Measurements from ENCODE around the gene USP17L21. TPM values are rescaled to one million over a fixed set of nuclear protein-coding genes. Genes with fewer than 3 reads are reported as not detected.
"Not testable (repeated sequence)": the region's sequence is repeated elsewhere in the genome, so short reads cannot be mapped to it uniquely, and the experiment has no call there.

The USP17L21 gene, protein sequence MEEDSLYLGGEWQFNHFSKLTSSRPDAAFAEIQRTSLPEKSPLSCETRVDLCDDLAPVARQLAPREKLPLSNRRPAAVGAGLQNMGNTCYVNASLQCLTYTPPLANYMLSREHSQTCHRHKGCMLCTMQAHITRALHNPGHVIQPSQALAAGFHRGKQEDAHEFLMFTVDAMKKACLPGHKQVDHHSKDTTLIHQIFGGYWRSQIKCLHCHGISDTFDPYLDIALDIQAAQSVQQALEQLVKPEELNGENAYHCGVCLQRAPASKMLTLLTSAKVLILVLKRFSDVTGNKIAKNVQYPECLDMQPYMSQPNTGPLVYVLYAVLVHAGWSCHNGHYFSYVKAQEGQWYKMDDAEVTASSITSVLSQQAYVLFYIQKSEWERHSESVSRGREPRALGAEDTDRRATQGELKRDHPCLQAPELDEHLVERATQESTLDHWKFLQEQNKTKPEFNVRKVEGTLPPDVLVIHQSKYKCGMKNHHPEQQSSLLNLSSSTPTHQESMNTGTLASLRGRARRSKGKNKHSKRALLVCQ
- polyA plus RNA-seq (ENCODE audit: insufficient read length in 10 of 10), result not detected
- long read RNA-seq, donor 1, result 0 reads
- long read RNA-seq, donor 2, result 0 reads
- long read RNA-seq, donor 3, result 0 reads
- long read RNA-seq, donor 4, result 0 reads
- long read RNA-seq, donor 5, result 0 reads
- long read RNA-seq, donor 6, result 0 reads
- long read RNA-seq, donor 7, result 0 reads
- long read RNA-seq, donor 8, result 0 reads
- long read RNA-seq, donor 9, result 0 reads

DNA sequence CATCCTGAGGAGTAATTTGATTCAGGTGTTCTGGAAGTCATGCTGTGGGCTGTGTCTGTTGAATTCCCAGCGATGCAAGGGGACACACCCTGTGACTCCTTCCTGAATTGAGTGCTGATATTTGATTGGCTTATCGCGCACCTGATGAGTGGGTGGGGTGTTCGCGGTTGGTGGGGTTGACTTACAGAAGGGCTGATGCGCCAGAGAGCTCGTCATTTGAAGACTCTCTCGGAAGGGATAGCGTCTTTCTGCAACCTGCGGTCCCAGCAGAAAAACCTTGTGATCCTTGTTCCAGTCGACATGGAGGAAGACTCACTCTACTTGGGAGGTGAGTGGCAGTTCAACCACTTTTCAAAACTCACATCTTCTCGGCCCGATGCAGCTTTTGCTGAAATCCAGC lies at the start of gene USP17L21:
Gene USP17L21, plus strand, starts transcription at position 301 of the 400 bp plus-strand sequence. Its CDS starts 0 bp downstream, at position 301.
- not testable (repeated sequence) for DNase-seq

DNA sequence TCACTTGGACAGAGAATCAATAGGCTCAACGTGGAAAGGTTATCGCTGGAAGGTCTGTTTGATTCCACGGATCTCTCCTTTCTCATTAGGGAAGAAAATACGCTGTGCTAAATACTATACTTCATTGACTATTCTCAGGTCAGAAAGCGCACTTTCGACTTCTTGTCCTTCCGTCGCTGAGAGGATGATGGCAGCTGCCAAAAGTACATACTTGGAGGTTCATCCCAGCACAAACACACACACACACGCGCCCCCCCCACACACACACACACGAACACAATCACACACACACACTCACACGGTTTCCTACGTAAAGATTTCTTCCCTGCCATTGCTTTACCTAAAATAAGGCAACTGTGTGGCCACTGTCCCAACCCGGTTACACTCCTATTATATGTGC lies 48.0 kb upstream of the USP17L21 start:
- DNase-seq, result not testable (repeated sequence)

DNA sequence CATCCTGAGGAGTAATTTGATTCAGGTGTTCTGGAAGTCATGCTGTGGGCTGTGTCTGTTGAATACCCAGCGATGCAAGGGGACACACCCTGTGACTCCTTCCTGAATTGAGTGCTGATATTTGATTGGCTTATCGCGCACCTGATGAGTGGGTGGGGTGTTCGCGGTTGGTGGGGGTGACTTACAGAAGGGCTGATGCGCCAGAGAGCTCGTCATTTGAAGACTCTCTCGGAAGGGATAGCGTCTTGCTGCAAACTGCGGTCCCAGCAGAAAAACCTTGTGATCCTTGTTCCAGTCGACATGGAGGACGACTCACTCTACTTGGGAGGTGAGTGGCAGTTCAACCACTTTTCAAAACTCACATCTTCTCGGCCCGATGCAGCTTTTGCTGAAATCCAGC lies 47.6 kb upstream of the USP17L21 start, which contains the start of gene USP17L11:
Gene USP17L11, plus strand, starts transcription at position 301 of the 400 bp plus-strand sequence. Its CDS starts 0 bp downstream, at position 301.
- not testable (repeated sequence) for DNase-seq

DNA sequence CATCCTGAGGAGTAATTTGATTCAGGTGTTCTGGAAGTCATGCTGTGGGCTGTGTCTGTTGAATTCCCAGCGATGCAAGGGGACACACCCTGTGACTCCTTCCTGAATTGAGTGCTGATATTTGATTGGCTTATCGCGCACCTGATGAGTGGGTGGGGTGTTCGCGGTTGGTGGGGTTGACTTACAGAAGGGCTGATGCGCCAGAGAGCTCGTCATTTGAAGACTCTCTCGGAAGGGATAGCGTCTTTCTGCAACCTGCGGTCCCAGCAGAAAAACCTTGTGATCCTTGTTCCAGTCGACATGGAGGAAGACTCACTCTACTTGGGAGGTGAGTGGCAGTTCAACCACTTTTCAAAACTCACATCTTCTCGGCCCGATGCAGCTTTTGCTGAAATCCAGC lies 42.8 kb upstream of the USP17L21 start, which contains the start of gene USP17L12:
Gene USP17L12, plus strand, starts transcription at position 301 of the 400 bp plus-strand sequence. Its CDS starts 0 bp downstream, at position 301.
- DNase-seq, result not testable (repeated sequence)

DNA sequence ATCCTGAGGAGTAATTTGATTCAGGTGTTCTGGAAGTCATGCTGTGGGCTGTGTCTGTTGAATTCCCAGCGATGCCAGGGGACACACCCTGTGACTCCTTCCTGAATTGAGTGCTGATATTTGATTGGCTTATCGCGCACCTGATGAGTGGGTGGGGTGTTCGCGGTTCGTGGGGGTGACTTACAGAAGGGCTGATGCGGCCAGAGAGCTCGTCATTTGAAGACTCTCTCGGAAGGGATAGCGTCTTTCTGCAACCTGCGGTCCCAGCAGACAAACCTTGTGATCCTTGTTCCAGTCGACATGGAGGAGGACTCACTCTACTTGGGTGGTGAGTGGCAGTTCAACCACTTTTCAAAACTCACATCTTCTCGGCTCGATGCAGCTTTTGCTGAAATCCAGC lies 38.1 kb upstream of the USP17L21 start, which contains the start of gene USP17L13:
Gene USP17L13, plus strand, starts transcription at position 301 of the 400 bp plus-strand sequence. Its CDS starts 0 bp downstream, at position 301.
- not testable (repeated sequence) for DNase-seq

DNA sequence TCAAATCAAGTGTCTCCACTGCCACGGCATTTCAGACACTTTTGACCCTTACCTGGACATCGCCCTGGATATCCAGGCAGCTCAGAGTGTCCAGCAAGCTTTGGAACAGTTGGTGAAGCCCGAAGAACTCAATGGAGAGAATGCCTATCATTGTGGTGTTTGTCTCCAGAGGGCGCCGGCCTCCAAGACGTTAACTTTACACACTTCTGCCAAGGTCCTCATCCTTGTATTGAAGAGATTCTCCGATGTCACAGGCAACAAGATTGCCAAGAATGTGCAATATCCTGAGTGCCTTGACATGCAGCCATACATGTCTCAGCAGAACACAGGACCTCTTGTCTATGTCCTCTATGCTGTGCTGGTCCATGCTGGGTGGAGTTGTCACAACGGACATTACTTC lies 32.4 kb upstream of the USP17L21 start:
- not testable (repeated sequence) for DNase-seq

DNA sequence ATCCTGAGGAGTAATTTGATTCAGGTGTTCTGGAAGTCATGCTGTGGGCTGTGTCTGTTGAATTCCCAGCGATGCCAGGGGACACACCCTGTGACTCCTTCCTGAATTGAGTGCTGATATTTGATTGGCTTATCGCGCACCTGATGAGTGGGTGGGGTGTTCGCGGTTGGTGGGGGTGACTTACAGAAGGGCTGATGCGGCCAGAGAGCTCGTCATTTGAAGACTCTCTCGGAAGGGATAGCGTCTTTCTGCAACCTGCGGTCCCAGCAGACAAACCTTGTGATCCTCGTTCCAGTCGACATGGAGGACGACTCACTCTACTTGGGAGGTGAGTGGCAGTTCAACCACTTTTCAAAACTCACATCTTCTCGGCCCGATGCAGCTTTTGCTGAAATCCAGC lies 28.6 kb upstream of the USP17L21 start, which contains the start of gene USP17L15:
Gene USP17L15, plus strand, starts transcription at position 301 of the 400 bp plus-strand sequence. Its CDS starts 0 bp downstream, at position 301.
- not testable (repeated sequence) for DNase-seq

DNA sequence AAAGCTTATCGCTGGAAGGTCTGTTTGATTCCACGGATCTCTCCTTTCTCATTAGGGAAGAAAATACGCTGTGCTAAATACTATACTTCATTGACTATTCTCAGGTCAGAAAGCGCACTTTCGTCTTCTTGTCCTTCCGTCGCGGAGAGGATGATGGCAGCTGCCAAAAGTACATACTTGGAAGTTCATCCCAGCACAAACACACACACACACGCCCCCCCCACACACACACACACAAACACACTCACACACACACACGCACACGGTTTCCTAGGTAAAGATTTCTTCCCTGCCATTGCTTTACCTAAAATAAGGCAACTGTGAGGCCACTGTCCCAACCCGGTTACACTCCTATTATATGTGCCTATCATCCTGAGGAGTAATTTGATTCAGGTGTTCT lies 24.2 kb upstream of the USP17L21 start:
- DNase-seq, result not testable (repeated sequence)

DNA sequence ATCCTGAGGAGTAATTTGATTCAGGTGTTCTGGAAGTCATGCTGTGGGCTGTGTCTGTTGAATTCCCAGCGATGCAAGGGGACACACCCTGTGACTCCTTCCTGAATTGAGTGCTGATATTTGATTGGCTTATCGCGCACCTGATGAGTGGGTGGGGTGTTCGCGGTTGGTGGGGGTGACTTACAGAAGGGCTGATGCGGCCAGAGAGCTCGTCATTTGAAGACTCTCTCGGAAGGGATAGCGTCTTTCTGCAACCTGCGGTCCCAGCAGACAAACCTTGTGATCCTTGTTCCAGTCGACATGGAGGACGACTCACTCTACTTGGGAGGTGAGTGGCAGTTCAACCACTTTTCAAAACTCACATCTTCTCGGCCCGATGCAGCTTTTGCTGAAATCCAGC lies 19.1 kb upstream of the USP17L21 start, which contains the start of gene USP17L17:
Gene USP17L17, plus strand, starts transcription at position 301 of the 400 bp plus-strand sequence. Its CDS starts 0 bp downstream, at position 301.
- DNase-seq, result not testable (repeated sequence)

DNA sequence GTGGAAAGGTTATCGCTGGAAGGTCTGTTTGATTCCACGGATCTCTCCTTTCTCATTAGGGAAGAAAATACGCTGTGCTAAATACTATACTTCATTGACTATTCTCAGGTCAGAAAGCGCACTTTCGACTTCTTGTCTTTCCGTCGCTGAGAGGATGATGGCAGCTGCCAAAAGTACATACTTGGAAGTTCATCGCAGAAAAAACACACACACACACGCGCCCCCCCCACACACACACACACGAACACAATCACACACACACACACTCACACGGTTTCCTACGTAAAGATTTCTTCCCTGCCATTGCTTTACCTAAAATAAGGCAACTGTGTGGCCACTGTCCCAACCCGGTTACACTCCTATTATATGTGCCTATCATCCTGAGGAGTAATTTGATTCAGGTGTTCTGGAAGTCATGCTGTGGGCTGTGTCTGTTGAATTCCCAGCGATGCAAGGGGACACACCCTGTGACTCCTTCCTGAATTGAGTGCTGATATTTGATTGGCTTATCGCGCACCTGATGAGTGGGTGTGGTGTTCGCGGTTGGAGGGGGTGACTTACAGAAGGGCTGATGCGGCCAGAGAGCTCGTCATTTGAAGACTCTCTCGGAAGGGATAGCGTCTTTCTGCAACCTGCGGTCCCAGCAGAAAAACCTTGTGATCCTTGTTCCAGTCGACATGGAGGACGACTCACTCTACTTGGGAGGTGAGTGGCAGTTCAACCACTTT lies 14.6 kb upstream of the USP17L21 start, which contains the start of gene USP17L18:
Gene USP17L18, plus strand, starts transcription at position 678 of the 728 bp plus-strand sequence. Its CDS starts 0 bp downstream, at position 678.
- DNase-seq, result not testable (repeated sequence)

DNA sequence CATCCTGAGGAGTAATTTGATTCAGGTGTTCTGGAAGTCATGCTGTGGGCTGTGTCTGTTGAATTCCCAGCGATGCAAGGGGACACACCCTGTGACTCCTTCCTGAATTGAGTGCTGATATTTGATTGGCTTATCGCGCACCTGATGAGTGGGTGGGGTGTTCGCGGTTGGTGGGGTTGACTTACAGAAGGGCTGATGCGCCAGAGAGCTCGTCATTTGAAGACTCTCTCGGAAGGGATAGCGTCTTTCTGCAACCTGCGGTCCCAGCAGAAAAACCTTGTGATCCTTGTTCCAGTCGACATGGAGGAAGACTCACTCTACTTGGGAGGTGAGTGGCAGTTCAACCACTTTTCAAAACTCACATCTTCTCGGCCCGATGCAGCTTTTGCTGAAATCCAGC lies 9.6 kb upstream of the USP17L21 start, which contains the start of gene USP17L19:
Gene USP17L19, plus strand, starts transcription at position 301 of the 400 bp plus-strand sequence. Its CDS starts 0 bp downstream, at position 301.
- DNase-seq, result not testable (repeated sequence)

DNA sequence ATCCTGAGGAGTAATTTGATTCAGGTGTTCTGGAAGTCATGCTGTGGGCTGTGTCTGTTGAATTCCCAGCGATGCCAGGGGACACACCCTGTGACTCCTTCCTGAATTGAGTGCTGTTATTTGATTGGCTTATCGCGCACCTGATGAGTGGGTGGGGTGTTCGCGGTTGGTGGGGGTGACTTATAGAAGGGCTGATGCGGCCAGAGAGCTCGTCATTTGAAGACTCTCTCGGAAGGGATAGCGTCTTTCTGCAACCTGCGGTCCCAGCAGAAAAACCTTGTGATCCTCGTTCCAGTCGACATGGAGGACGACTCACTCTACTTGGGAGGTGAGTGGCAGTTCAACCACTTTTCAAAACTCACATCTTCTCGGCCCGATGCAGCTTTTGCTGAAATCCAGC lies 4.8 kb upstream of the USP17L21 start, which contains the start of gene USP17L20:
Gene USP17L20, plus strand, starts transcription at position 301 of the 400 bp plus-strand sequence. Its CDS starts 0 bp downstream, at position 301.
- not testable (repeated sequence) for DNase-seq

DNA sequence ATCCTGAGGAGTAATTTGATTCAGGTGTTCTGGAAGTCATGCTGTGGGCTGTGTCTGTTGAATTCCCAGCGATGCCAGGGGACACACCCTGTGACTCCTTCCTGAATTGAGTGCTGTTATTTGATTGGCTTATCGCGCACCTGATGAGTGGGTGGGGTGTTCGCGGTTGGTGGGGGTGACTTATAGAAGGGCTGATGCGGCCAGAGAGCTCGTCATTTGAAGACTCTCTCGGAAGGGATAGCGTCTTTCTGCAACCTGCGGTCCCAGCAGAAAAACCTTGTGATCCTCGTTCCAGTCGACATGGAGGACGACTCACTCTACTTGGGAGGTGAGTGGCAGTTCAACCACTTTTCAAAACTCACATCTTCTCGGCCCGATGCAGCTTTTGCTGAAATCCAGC lies 4.6 kb downstream of the USP17L21 start, which contains the start of gene USP17L22:
Gene USP17L22, plus strand, starts transcription at position 301 of the 400 bp plus-strand sequence. Its CDS starts 0 bp downstream, at position 301.
- not testable (repeated sequence) for DNase-seq

DNA sequence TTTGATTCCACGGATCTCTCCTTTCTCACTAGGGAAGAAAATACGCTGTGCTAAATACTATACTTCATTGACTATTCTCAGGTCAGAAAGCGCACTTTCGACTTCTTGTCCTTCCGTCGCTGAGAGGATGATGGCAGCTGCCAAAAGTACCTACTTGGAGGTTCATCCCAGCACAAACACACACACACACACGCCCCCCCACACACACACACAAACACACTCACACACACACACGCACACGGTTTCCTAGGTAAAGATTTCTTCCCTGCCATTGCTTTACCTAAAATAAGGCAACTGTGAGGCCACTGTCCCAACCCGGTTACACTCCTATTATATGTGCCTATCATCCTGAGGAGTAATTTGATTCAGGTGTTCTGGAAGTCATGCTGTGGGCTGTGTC lies 9.0 kb downstream of the USP17L21 start:
- not testable (repeated sequence) for DNase-seq

Other genes with a start within 250 kb of the USP17L21 start
- under 1 TPM in 2 of 10 donors, not detected in 8; 0.13 to 0.20 TPM for gene FAM90A26, start 92.5 kb upstream of the USP17L21 start, polyA plus RNA-seq (ENCODE audit: insufficient read length in 10 of 10)
- not detected for gene USP17L10, start 52.2 kb upstream of the USP17L21 start, polyA plus RNA-seq (ENCODE audit: insufficient read length in 10 of 10)
- not detected for gene USP17L11, start 47.5 kb upstream of the USP17L21 start, polyA plus RNA-seq (ENCODE audit: insufficient read length in 10 of 10)
- not detected for gene USP17L12, start 42.7 kb upstream of the USP17L21 start, polyA plus RNA-seq (ENCODE audit: insufficient read length in 10 of 10)
- not detected for gene USP17L13, start 38.0 kb upstream of the USP17L21 start, polyA plus RNA-seq (ENCODE audit: insufficient read length in 10 of 10)
- not detected for gene USP17L15, start 28.5 kb upstream of the USP17L21 start, polyA plus RNA-seq (ENCODE audit: insufficient read length in 10 of 10)
- not detected for gene USP17L17, start 19.0 kb upstream of the USP17L21 start, polyA plus RNA-seq (ENCODE audit: insufficient read length in 10 of 10)
- gene USP17L18, start 14.2 kb upstream of the USP17L21 start, polyA plus RNA-seq (ENCODE audit: insufficient read length in 10 of 10), result not detected
- gene USP17L19, start 9.5 kb upstream of the USP17L21 start, polyA plus RNA-seq (ENCODE audit: insufficient read length in 10 of 10), result not detected
- gene USP17L20, start 4.7 kb upstream of the USP17L21 start, polyA plus RNA-seq (ENCODE audit: insufficient read length in 10 of 10), result not detected
- not detected for gene USP17L22, start 4.7 kb downstream of the USP17L21 start, polyA plus RNA-seq (ENCODE audit: insufficient read length in 10 of 10)
- not detected for gene USP17L24, start 62.3 kb downstream of the USP17L21 start, polyA plus RNA-seq (ENCODE audit: insufficient read length in 10 of 10)
- gene USP17L25, start 67.0 kb downstream of the USP17L21 start, polyA plus RNA-seq (ENCODE audit: insufficient read length in 10 of 10), result not detected
- gene USP17L26, start 71.8 kb downstream of the USP17L21 start, polyA plus RNA-seq (ENCODE audit: insufficient read length in 10 of 10), result not detected
- not detected for gene USP17L5, start 76.5 kb downstream of the USP17L21 start, polyA plus RNA-seq (ENCODE audit: insufficient read length in 10 of 10)
- not detected for gene USP17L27, start 81.3 kb downstream of the USP17L21 start, polyA plus RNA-seq (ENCODE audit: insufficient read length in 10 of 10)
- gene USP17L28, start 86.0 kb downstream of the USP17L21 start, polyA plus RNA-seq (ENCODE audit: insufficient read length in 10 of 10), result not detected
- not detected for gene USP17L29, start 90.8 kb downstream of the USP17L21 start, polyA plus RNA-seq (ENCODE audit: insufficient read length in 10 of 10)
- not detected for gene USP17L30, start 100.3 kb downstream of the USP17L21 start, polyA plus RNA-seq (ENCODE audit: insufficient read length in 10 of 10)
- not detected for gene DEFB131A, start 181.5 kb downstream of the USP17L21 start, polyA plus RNA-seq (ENCODE audit: insufficient read length in 10 of 10)